Parathyroid adenoma (tissue), 2 donors: ENCODE data around the gene RTN4RL2.

ENCODE experiments used
- H2AFZ ChIP-seq: fragments of 300-600 bp; sonication (generic); one replicate; pipeline ENCODE4 v1.7.0; 2017; ENCODE audit warnings: antibody characterized with exemption, mild to moderate bottlenecking
- H3K27ac ChIP-seq: fragments of 300-600 bp; sonication (generic); one replicate; pipeline ENCODE4 v1.7.0; 2017
- H3K27me3 ChIP-seq: fragments of 300-600 bp; sonication (generic); one replicate; pipeline ENCODE4 v1.7.0; 2017; ENCODE audit warnings: low read length; ENCODE audit not compliant: control insufficient read depth, insufficient read depth
- H3K36me3 ChIP-seq: fragments of 300-600 bp; sonication (generic); one replicate; pipeline ENCODE4 v1.7.0; 2017; ENCODE audit warnings: low read length; ENCODE audit not compliant: control insufficient read depth, insufficient read depth
- H3K4me1 ChIP-seq: fragments of 300-600 bp; sonication (generic); one replicate; pipeline ENCODE4 v1.7.0; 2017; ENCODE audit warnings: control low read depth
- H3K4me2 ChIP-seq: fragments of 300-600 bp; sonication (generic); one replicate; pipeline ENCODE4 v1.7.0; 2017; ENCODE audit warnings: low read length
- H3K4me3 ChIP-seq: fragments of 300-600 bp; sonication (generic); one replicate; pipeline ENCODE4 v1.7.0; 2017; ENCODE audit warnings: low read depth, low read length
- H3K79me2 ChIP-seq: fragments of 300-600 bp; sonication (generic); one replicate; pipeline ENCODE4 v1.7.0; 2017; ENCODE audit warnings: control low read depth
- H3K9ac ChIP-seq: fragments of 300-600 bp; sonication (generic); one replicate; pipeline ENCODE4 v1.7.0; 2017; ENCODE audit warnings: mild to moderate bottlenecking
- H3K9me3 ChIP-seq: fragments of 300-600 bp; sonication (generic); one replicate; pipeline ENCODE4 v1.7.0; 2017; ENCODE audit warnings: low read length; ENCODE audit not compliant: control insufficient read depth
- TF ChIP-seq, protein P1 (sequence below): fragments of 300-600 bp; sonication (generic); IDR thresholded peaks from one replicate; pipeline ENCODE4 v1.7.0; 2017; ENCODE audit warnings: antibody characterized with exemption, mild to moderate bottlenecking
- donor health status: primary hyperparathyroidism.

RTN4RL2 gene

DNA sequence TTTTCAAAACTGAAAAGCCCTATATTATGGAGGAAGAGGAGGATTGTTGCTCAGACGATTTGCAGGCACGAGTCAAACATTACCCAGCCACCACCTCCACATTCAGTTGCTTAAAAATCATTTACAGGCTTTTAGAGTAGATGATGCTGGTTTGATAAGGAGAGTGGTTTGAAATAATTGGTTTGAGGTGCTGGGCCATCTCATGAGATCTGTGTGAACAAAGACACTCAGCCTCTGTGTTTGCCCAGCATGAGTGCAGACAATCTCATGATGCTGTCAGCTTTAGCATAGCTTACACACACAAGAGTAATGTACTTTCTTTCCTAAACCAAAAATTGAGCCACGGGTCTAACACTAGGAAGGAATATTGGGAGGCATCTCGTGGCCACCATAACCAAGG lies 37.7 kb upstream of the RTN4RL2 start:
- H3K4me1 ChIP-seq: no peaks in the 10 kb centered on the region

DNA sequence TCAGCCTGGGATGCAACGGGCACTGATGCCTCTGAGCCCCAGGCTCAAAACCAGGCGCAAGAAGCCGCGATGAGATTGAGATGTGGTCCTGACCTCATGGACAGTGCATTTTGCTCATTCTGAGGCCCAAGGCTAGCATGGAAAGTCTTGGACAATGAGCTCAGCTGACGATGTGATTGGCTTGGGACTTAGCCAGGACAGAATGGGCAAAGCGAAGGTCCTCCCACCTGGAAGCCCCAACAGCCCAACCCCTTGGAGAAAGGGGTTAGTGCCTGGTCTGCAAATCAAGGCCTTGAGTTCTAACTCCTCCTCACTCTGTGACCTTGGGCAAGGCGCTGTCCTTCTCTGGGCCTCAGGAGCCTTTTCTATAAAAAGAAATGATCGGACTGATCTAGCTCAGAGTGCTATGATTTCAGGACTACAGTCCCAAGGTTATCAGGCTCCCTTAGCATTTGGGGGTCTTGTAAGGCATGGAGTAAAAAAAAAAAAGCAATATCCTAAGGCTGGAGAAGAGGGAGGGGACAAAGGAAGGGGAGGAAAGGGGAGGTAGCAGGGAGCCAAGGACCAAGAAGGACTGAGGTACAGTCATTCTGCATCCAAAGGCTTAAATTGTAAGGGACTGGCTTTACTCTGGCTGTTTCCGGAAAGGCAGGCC lies 36.1 kb upstream of the RTN4RL2 start:
- TF ChIP-seq, protein P1, sequence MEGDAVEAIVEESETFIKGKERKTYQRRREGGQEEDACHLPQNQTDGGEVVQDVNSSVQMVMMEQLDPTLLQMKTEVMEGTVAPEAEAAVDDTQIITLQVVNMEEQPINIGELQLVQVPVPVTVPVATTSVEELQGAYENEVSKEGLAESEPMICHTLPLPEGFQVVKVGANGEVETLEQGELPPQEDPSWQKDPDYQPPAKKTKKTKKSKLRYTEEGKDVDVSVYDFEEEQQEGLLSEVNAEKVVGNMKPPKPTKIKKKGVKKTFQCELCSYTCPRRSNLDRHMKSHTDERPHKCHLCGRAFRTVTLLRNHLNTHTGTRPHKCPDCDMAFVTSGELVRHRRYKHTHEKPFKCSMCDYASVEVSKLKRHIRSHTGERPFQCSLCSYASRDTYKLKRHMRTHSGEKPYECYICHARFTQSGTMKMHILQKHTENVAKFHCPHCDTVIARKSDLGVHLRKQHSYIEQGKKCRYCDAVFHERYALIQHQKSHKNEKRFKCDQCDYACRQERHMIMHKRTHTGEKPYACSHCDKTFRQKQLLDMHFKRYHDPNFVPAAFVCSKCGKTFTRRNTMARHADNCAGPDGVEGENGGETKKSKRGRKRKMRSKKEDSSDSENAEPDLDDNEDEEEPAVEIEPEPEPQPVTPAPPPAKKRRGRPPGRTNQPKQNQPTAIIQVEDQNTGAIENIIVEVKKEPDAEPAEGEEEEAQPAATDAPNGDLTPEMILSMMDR: no peak
- Histone ChIP-seq H3K79me2 (no peaks in the 10 kb centered on the region), H3K27ac (peak overlapping the region; percentile 47), H3K4me3 (no peak overlapping the region), H2AFZ (no peak overlapping the region), H3K9me3 (no peaks in the 10 kb centered on the region), H3K4me1 (no peaks in the 10 kb centered on the region), H3K9ac (no peak overlapping the region), H3K27me3 (no peaks in the 10 kb centered on the region), H3K36me3 (no peaks in the 10 kb centered on the region), H3K4me2 (no peak overlapping the region)

More for the DNA sequence above, 37.7 kb upstream of the RTN4RL2 start:
- H3K9ac ChIP-seq: no peak overlapping the region
- H3K27me3 ChIP-seq: no peaks in the 10 kb centered on the region
- H3K79me2 ChIP-seq: no peaks in the 10 kb centered on the region
- no peak overlapping the region for H3K4me2 ChIP-seq
- TF ChIP-seq, protein P1: no peak
- no peak overlapping the region for H3K27ac ChIP-seq
- no peak overlapping the region for H2AFZ ChIP-seq
- H3K4me3 ChIP-seq: no peak overlapping the region
- H3K9me3 ChIP-seq: no peaks in the 10 kb centered on the region
- no peaks in the 10 kb centered on the region for H3K36me3 ChIP-seq

DNA sequence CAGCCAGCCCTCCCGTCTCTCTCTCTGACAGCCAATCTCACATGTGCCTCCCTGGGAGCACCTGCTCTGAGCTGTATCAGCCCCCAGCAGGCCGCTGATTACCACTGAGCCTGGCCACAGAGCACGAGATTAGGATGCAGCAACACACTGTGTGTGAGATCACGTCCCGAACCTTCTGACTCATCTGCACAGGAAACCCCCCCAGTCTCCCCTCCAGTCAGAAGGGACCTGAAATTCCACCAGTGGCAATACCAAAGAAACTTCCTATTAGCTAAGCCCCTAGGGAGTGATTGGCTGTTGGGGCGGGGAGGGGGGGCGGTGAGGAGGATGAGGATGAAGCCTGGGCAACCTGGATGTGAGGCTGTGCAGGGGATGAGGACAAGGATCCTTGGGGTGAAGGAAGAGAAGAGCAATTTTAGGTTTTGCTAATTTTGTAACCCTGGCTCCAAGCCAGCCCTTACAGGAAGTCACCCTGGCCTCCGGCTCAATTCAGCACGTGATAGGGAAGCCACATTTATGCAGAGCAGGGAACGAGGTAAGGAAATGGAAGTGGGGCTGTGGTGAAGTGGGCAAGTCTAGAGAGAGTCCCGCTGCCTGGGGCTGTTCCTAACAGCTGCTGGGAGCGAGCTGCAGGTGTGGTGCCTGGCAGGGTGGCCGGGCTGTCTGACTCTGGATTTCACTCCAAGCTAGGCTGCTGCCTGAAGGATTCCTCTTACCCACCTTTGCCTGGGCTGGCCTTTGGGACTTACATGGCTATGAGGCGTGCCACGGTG lies 35.4 kb upstream of the RTN4RL2 start:
- H3K27me3 ChIP-seq: no peaks in the 10 kb centered on the region
- no peak overlapping the region for H3K4me2 ChIP-seq
- no peak overlapping the region for H3K9ac ChIP-seq
- TF ChIP-seq, protein P1: no peak
- no peaks in the 10 kb centered on the region for H3K79me2 ChIP-seq
- H2AFZ ChIP-seq: no peak overlapping the region
- H3K36me3 ChIP-seq: no peaks in the 10 kb centered on the region
- no peak overlapping the region for H3K4me3 ChIP-seq
- H3K9me3 ChIP-seq: no peaks in the 10 kb centered on the region
- H3K4me1 ChIP-seq: no peaks in the 10 kb centered on the region
- peak overlapping the region; percentile 72 for H3K27ac ChIP-seq

DNA sequence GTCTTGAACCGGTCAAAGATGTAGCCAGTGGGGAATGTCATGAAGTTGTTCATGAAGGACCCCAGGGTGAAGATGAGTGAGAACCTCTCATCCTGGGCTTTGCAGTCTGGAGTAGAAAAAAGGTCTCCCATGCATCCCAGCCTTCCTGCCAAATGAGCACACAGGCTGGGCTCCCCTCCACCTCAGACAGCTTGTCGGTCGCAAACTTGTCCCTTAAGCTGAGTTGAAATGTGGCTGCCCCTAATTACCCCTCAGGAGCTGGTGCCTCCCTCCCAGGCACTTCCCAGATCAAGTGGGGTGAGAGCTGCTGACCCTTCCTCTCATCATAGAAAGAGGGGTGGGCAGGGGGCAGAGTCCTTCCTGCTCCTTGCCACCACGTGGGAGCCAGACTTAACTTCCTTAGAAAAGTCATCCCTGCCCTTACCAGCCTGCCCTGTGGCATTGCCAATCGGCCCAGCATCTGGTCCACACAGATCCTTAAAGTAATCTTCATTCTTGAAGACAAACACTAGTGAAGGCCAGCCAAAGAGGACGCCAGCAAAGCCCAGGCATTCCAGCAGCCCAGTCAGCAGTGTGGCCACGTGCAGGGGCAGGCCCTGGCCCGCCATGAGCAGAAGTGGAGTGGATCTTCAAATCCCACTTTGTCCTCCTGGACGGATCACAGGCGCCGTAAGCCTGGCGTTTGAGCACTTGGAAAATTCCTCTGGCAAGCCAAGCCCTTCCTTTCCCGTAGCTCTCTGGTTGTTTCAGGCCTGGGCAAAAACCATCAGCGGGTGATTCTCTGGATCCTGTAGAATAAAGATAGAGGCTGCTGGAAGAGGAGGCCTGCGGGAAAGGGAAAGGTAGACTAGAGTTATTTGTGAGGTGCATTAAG lies 34.5 kb upstream of the RTN4RL2 start:
- Histone ChIP-seq H3K9ac (no peak overlapping the region), H3K79me2 (no peaks in the 10 kb centered on the region), H3K9me3 (no peaks in the 10 kb centered on the region), H3K27me3 (no peaks in the 10 kb centered on the region), H3K27ac (peak overlapping the region; percentile 72), H2AFZ (no peak overlapping the region), H3K4me1 (no peaks in the 10 kb centered on the region), H3K4me3 (no peak overlapping the region), H3K36me3 (no peaks in the 10 kb centered on the region), H3K4me2 (no peak overlapping the region)
- TF ChIP-seq, protein P1: no peak
